ENCODE measurements around the gene NCBP2L.

Gene NCBP2L

GRCh38 chrX:107758231-107758766 lies 19.2 kb upstream of the NCBP2L start:
- Histone ChIP-seq H3K4me1 (ENCODE audit: control insufficient read depth, insufficient read depth, low read length) (no peaks in the 10 kb centered on the region), H3K27ac (ENCODE audit: extremely low read depth, low read depth, low read length) (no peak overlapping the region), H3K9me3 (ENCODE audit: control insufficient read depth, insufficient read depth, low read depth, low read length) (no peaks in the 10 kb centered on the region), H3K36me3 (ENCODE audit: control insufficient read depth in 2 of 2, insufficient read depth in 1 of 2, low read length in 2 of 2) (peaks cover 0 to 2% of the 10 kb centered on the region in 2 experiments; a peak in 1 of 3 replicates), H3K4me3 (ENCODE audit: low read depth, low read length) (no peak overlapping the region)
- TF ChIP-seq AEBP2 (tag by site-specific recombination; IDR thresholded peaks at IDR 0.05; ENCODE audit: borderline replicate concordance) (no peak), PATZ1 (tag by site-specific recombination; IDR thresholded peaks at IDR 0.05) (no peak), ZNF391 (tag by site-specific recombination; IDR thresholded peaks at IDR 0.05; ENCODE audit: borderline replicate concordance, low read depth) (no peak), SP3 (tag by site-specific recombination; IDR thresholded peaks at IDR 0.05) (no peak), ZNF211 (tag by site-specific recombination; IDR thresholded peaks at IDR 0.05; ENCODE audit: low read depth) (no peak)
- ChIA-PET POLR2A (no interaction called here), CTCF (no interaction called here)

- Histone ChIP-seq H3K4me1 (ENCODE audit: control insufficient read depth, insufficient read depth, low read length) (no peaks in the 10 kb centered on the region), H3K9me3 (ENCODE audit: control insufficient read depth, insufficient read depth, low read depth, low read length) (no peaks in the 10 kb centered on the region), H3K36me3 (ENCODE audit: control insufficient read depth in 2 of 2, insufficient read depth in 1 of 2, low read length in 2 of 2) (peaks cover 0 to 2% of the 10 kb centered on the region in 2 experiments; a peak in 1 of 3 replicates), H3K4me3 (ENCODE audit: low read depth, low read length) (no peak overlapping the region), H3K27ac (ENCODE audit: extremely low read depth, low read depth, low read length) (no peak overlapping the region)
- ChIA-PET CTCF (interaction anchor here (0.5 to 1.1 kb wide), 3 partner anchors 10 to 133 kb away, joined by 3 to 4 read pairs (median 3); partner anchors contain the start of gene NCBP2L), POLR2A (interaction anchor here (1.5 kb wide), 1 partner anchor 19 kb away, joined by 3 read pairs; no protein-coding TSS in a partner anchor)
- TF ChIP-seq ZNF501 (tag by site-specific recombination; IDR thresholded peaks at IDR 0.05), result no peak
- TF ChIP-seq, protein P1, sequence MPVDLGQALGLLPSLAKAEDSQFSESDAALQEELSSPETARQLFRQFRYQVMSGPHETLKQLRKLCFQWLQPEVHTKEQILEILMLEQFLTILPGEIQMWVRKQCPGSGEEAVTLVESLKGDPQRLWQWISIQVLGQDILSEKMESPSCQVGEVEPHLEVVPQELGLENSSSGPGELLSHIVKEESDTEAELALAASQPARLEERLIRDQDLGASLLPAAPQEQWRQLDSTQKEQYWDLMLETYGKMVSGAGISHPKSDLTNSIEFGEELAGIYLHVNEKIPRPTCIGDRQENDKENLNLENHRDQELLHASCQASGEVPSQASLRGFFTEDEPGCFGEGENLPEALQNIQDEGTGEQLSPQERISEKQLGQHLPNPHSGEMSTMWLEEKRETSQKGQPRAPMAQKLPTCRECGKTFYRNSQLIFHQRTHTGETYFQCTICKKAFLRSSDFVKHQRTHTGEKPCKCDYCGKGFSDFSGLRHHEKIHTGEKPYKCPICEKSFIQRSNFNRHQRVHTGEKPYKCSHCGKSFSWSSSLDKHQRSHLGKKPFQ (tag by site-specific recombination; IDR thresholded peaks at IDR 0.05), result no peak
- TF ChIP-seq FEZF1 (tag by site-specific recombination; IDR thresholded peaks at IDR 0.05), result no peak
- no peak for TF ChIP-seq SP7 (tag by site-specific recombination; IDR thresholded peaks at IDR 0.05)
- no peak for TF ChIP-seq ZNF2 (tag by site-specific recombination; IDR thresholded peaks at IDR 0.05)
- TF ChIP-seq, protein P2, sequence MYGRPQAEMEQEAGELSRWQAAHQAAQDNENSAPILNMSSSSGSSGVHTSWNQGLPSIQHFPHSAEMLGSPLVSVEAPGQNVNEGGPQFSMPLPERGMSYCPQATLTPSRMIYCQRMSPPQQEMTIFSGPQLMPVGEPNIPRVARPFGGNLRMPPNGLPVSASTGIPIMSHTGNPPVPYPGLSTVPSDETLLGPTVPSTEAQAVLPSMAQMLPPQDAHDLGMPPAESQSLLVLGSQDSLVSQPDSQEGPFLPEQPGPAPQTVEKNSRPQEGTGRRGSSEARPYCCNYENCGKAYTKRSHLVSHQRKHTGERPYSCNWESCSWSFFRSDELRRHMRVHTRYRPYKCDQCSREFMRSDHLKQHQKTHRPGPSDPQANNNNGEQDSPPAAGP (tag by site-specific recombination; IDR thresholded peaks at IDR 0.05), result no peak
- no peak for TF ChIP-seq ZNF600 (tag by site-specific recombination; IDR thresholded peaks at IDR 0.05)
- no peak for TF ChIP-seq PATZ1 (tag by site-specific recombination; IDR thresholded peaks at IDR 0.05)
- no peak for TF ChIP-seq PRDM10 (tag by site-specific recombination; IDR thresholded peaks at IDR 0.05)
- TF ChIP-seq ZBTB48 (tag by site-specific recombination; IDR thresholded peaks at IDR 0.05), result no peak
- TF ChIP-seq ZBTB20 (tag by site-specific recombination; IDR thresholded peaks at IDR 0.05), result no peak
- TF ChIP-seq ZNF37A (tag by site-specific recombination; IDR thresholded peaks at IDR 0.05), result no peak
- TF ChIP-seq ZSCAN30 (tag by site-specific recombination; IDR thresholded peaks at IDR 0.05), result no peak
- TF ChIP-seq ZNF558 (tag by site-specific recombination; IDR thresholded peaks at IDR 0.05), result no peak
- TF ChIP-seq ZNF639 (tag by site-specific recombination; IDR thresholded peaks at IDR 0.05), result no peak
Measured at GRCh38 chrX:107760304-107761077, 17.0 kb upstream of the NCBP2L start.
